Naive thymus-derived CD4-positive, alpha-beta T cell (primary cell): ENCODE measurements around the gene THY1. TPM values are rescaled to one million over a fixed set of nuclear protein-coding genes. Genes with fewer than 3 reads are reported as not detected.
A peak's percentile ranks its signal among the peaks of the same experiment; 100 is the strongest.

ENCODE experiments used
- ATAC-seq: fragments of 150-1000 bp; cut with Tn5 transposase; 2 replicates; pipeline ENCODE4 v1.10.0; 2021; ENCODE audit warnings: mild to moderate bottlenecking, moderate library complexity
- CTCF ChIA-PET: fragments of 350-600 bp; sonication (Branson Sonifier 250); formaldehyde crosslinking; loops from one replicate; lab custom pipeline; 2021; ENCODE audit warnings: antibody characterized with exemption; lab: Charles Lee
- POLR2A ChIA-PET: fragments of 350-600 bp; sonication (Branson Sonifier 250); formaldehyde crosslinking; loops from one replicate; lab custom pipeline; 2021; ENCODE audit warnings: antibody characterized with exemption, inconsistent platforms; lab: Charles Lee
- DNase-seq, 9 donors: peaks; one replicate each; pipeline versions ENCODE4 v3.0.0 to v3.0.0-alpha.2; 2020 to 2022; ENCODE audit warnings: mixed read lengths in 1 of 9
- H3K27ac ChIP-seq: one replicate; pipeline ENCODE4 v1.7.0; 2013; ENCODE audit warnings: mild to moderate bottlenecking, low read depth, low read length, moderate library complexity
- H3K27me3 ChIP-seq, 2 donors: one replicate each; pipeline ENCODE4 v1.7.0; 2013; ENCODE audit warnings: low read length in 2 of 2, mild to moderate bottlenecking in 2 of 2, moderate library complexity in 2 of 2; ENCODE audit not compliant: control insufficient read depth in 2 of 2, insufficient read depth in 2 of 2
- H3K36me3 ChIP-seq, 3 experiments: 1 replicate in 2 of 3; 2 replicates in 1 of 3; pipeline ENCODE4 v1.7.0; 2013; ENCODE audit warnings: low read length in 3 of 3, mild to moderate bottlenecking in 3 of 3, moderate library complexity in 1 of 3; ENCODE audit not compliant: insufficient read depth in 3 of 3, control insufficient read depth in 2 of 3
- H3K4me1 ChIP-seq, 2 donors: one replicate each; pipeline ENCODE4 v1.7.0; 2013; ENCODE audit warnings: low read length in 2 of 2, mild to moderate bottlenecking in 2 of 2, moderate library complexity in 1 of 2; ENCODE audit not compliant: control insufficient read depth in 2 of 2, insufficient read depth in 2 of 2
- H3K4me3 ChIP-seq: 2 replicates; pipeline ENCODE4 v1.7.0; 2013; ENCODE audit warnings: mild to moderate bottlenecking, low read length
- H3K9me3 ChIP-seq, 3 experiments: 1 replicate in 2 of 3; 2 replicates in 1 of 3; pipeline ENCODE4 v1.7.0; 2013; ENCODE audit warnings: low read length in 3 of 3; ENCODE audit not compliant: control insufficient read depth in 2 of 3
- H3K27ac Mint-ChIP-seq, 9 donors: one replicate each; pipeline ENCODE4 v1.8.0; 2020 to 2022; ENCODE audit warnings: mixed read lengths in 9 of 9, mild to moderate bottlenecking in 8 of 9, moderate library complexity in 5 of 9, inconsistent platforms in 2 of 9
- H3K27me3 Mint-ChIP-seq, 5 donors: one replicate each; pipeline ENCODE4 v1.8.0; 2021 to 2022; ENCODE audit warnings: mixed read lengths in 5 of 5, mild to moderate bottlenecking in 1 of 5
- H3K36me3 Mint-ChIP-seq, 5 donors: one replicate each; pipeline ENCODE4 v1.8.0; 2020 to 2022; ENCODE audit warnings: mixed read lengths in 5 of 5, mild to moderate bottlenecking in 3 of 5, inconsistent platforms in 1 of 5
- H3K4me1 Mint-ChIP-seq, 7 donors: one replicate each; pipeline ENCODE4 v1.8.0; 2020 to 2022; ENCODE audit warnings: mixed read lengths in 7 of 7, mild to moderate bottlenecking in 3 of 7, inconsistent platforms in 1 of 7
- H3K4me3 Mint-ChIP-seq, 10 donors: one replicate each; pipeline ENCODE4 v1.8.0; 2020 to 2022; ENCODE audit warnings: mild to moderate bottlenecking in 10 of 10, mixed read lengths in 10 of 10, moderate library complexity in 6 of 10, inconsistent platforms in 2 of 10
- H3K9me3 Mint-ChIP-seq, 11 donors: one replicate each; pipeline ENCODE4 v1.8.0; 2020 to 2022; ENCODE audit warnings: mixed read lengths in 11 of 11, mild to moderate bottlenecking in 4 of 11, inconsistent platforms in 1 of 11, moderate library complexity in 1 of 11
- intact Hi-C, 2 donors: fragments of 100-400 bp; cut with micrococcal nuclease; formaldehyde crosslinking; loops; one replicate each; pipeline ENCODE4 v1.15.1; 2023
- polyA plus RNA-seq, 2 donors: library from polyadenylated mRNA; unstranded; fragments of 300-500 nt; fragmentation: Illumina TruSeq; gene quantifications; one replicate each; pipeline ENCODE4 v1.2.3, GENCODE V29; 2021
- total RNA-seq, 6 experiments: library from RNA in 5 of 6; stranded (reverse) in 5 of 6; gene quantifications; 1 replicate in 5 of 6; 2 replicates in 1 of 6; pipeline ENCODE4 v1.2.3 and lab custom pipeline; 2021 to 2026

The THY1 gene
- total and polyA plus RNA-seq, 7 experiments from 2014 or later: 2.2 TPM; not detected in 6

DNA sequence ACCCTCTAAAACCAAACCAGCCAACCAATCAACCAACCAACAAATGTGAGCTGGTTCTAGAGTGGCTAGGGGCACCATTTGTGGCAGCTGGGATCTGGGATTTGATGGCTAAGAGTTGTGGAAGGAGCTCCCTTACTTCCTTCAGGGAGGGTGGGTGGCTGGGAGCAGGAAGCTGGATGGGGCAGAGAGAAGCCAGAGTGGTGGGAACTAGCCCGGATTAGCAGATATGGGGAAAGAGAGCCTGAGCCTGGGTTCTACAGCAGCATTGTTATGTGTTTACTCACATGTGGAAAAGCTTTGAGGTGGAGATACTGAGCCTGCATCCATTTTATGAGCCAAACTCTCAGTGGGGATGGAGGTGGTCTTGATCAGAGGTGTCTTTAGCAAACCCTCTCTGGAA, 30.9 kb upstream of the THY1 start:
- POLR2A ChIA-PET: no interaction called here
- ATAC-seq (no peak), DNase-seq (no peak)
- intact Hi-C loops: no loop called here
- H3K9me3 Mint-ChIP-seq: no peaks in the 10 kb centered on the region
- H3K4me3 Mint-ChIP-seq: no peak overlapping the region
- Histone ChIP-seq H3K27ac (no peak overlapping the region), H3K9me3 (no peaks in the 10 kb centered on the region), H3K36me3 (no peaks in the 10 kb centered on the region), H3K27me3 (no peaks in the 10 kb centered on the region), H3K4me3 (no peak overlapping the region), H3K4me1 (no peaks in the 10 kb centered on the region)
- CTCF ChIA-PET: no interaction called here
- peaks cover 0 to 4% (median 0%) of the 10 kb centered on the region in 5 donors for H3K36me3 Mint-ChIP-seq
- peaks cover 12 to 55% (median 31%) of the 10 kb centered on the region in 5 donors for H3K27me3 Mint-ChIP-seq
- H3K4me1 Mint-ChIP-seq: peaks cover 0 to 1% (median 0%) of the 10 kb centered on the region in 7 donors
- no peak overlapping the region for H3K27ac Mint-ChIP-seq

DNA sequence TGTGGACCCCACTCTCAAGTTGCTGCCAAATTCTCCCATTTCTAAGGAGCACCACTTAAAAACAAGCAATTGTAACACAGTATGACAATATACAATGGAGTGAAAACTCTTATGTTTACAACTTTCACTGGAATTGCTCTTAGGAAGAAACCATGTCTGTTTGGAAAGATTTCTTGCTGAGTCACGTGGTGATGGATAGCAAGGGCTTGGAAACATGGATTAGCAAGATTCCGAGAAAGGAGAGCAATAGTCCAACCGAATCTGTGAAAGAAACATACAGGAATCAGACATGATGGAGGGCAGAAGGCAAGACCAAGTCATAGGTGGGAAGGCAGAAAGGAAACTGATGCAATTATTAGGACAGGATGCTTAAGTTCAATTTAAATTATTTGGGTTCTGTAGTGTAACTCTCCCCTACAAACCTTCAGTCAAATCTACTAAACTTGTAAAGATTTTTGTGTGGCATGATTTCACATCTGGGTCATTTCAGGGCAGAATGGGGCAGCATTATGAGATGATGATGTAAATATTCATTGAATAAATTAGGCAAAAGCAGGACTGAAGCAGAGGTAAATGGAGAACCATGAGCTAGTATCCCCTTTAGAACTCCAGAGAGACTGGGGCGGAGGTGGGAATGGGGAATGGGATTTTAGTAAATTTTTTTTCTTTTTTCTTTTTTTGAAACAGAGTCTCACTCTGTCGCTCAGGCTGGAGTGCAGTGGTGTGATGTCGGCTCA, 27.8 kb upstream of the THY1 start:
- CTCF ChIA-PET: no interaction called here
- H3K27me3 Mint-ChIP-seq: peaks cover 14 to 56% (median 35%) of the 10 kb centered on the region in 5 donors
- H3K4me1 Mint-ChIP-seq: peaks cover 0 to 3% (median 0%) of the 10 kb centered on the region in 7 donors

DNA sequence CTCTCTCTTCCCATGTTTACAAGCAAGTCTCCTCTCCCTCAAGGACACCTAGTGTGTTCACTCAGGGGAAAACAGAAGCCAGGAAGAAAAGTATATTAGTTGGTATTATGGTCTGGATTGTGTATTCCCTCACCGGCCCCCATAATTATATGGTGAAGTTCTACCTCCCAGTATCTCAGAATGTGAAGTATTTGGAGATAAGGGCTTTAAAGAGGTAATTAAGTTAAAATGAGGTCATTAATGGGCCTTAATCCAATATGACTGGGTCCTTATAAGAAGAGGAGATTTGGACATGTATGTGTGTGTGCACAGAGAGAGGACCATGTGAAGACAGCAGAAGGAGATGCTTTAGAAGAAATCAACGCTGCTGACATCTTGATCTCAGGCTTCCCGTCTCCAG, 26.5 kb upstream of the THY1 start:
- no peak overlapping the region for H3K27ac Mint-ChIP-seq
- intact Hi-C loops: no loop called here
- Histone ChIP-seq H3K27ac (no peak overlapping the region), H3K36me3 (no peaks in the 10 kb centered on the region), H3K4me3 (no peak overlapping the region), H3K4me1 (no peaks in the 10 kb centered on the region), H3K27me3 (no peaks in the 10 kb centered on the region), H3K9me3 (no peaks in the 10 kb centered on the region)
- H3K4me3 Mint-ChIP-seq: no peak overlapping the region
- no peak for ATAC-seq
- POLR2A ChIA-PET: no interaction called here
- H3K36me3 Mint-ChIP-seq: no peaks in the 10 kb centered on the region
- peaks cover 17 to 53% (median 31%) of the 10 kb centered on the region in 5 donors for H3K27me3 Mint-ChIP-seq
- CTCF ChIA-PET: no interaction called here
- DNase-seq: no peak
- no peaks in the 10 kb centered on the region for H3K9me3 Mint-ChIP-seq
- H3K4me1 Mint-ChIP-seq: peaks cover 0 to 3% (median 0%) of the 10 kb centered on the region in 7 donors

More for the DNA sequence above, 27.8 kb upstream of the THY1 start:
- Histone ChIP-seq H3K4me3 (no peak overlapping the region), H3K36me3 (no peaks in the 10 kb centered on the region), H3K27ac (no peak overlapping the region), H3K4me1 (no peaks in the 10 kb centered on the region), H3K9me3 (no peaks in the 10 kb centered on the region), H3K27me3 (no peaks in the 10 kb centered on the region)
- POLR2A ChIA-PET: no interaction called here
- no peaks in the 10 kb centered on the region for H3K9me3 Mint-ChIP-seq
- intact Hi-C loops: no loop called here
- H3K4me3 Mint-ChIP-seq: no peak overlapping the region
- no peak for DNase-seq
- H3K27ac Mint-ChIP-seq: no peak overlapping the region
- no peaks in the 10 kb centered on the region for H3K36me3 Mint-ChIP-seq
- no peak for ATAC-seq

DNA sequence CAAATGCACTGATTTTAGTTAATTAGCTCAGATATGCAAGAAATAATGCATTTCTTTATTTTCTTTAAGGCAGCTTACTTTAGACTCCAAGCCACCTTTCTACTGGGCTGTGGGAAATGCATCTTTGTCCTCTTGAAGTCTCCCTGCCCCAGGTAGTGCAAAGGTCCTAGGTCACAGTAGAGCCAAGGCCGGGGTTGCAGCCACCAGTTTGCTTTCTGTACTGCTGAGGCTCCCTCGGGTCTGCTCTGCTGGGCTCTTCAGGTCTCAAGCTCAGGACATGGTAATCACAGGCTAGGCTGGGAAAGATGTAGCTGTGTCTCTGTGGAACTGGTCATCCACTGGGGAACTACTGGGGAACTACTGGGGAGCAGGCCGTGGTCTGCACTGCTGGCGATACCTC, 25.4 kb upstream of the THY1 start:
- ATAC-seq: no peak
- no peaks in the 10 kb centered on the region for H3K27me3 ChIP-seq
- H3K27ac ChIP-seq: no peak overlapping the region
- no peak overlapping the region for H3K4me3 ChIP-seq
- Mint-ChIP-seq H3K9me3 (no peaks in the 10 kb centered on the region), H3K36me3 (no peaks in the 10 kb centered on the region), H3K27me3 (peaks cover 20 to 46% (median 26%) of the 10 kb centered on the region in 5 donors), H3K27ac (no peak overlapping the region), H3K4me1 (peaks cover 0 to 3% (median 0%) of the 10 kb centered on the region in 7 donors), H3K4me3 (no peak overlapping the region)
- no peaks in the 10 kb centered on the region for H3K4me1 ChIP-seq
- no peaks in the 10 kb centered on the region for H3K36me3 ChIP-seq
- no peaks in the 10 kb centered on the region for H3K9me3 ChIP-seq
- POLR2A ChIA-PET: no interaction called here
- CTCF ChIA-PET: no interaction called here
- no peak for DNase-seq
- intact Hi-C loops: no loop called here

DNA sequence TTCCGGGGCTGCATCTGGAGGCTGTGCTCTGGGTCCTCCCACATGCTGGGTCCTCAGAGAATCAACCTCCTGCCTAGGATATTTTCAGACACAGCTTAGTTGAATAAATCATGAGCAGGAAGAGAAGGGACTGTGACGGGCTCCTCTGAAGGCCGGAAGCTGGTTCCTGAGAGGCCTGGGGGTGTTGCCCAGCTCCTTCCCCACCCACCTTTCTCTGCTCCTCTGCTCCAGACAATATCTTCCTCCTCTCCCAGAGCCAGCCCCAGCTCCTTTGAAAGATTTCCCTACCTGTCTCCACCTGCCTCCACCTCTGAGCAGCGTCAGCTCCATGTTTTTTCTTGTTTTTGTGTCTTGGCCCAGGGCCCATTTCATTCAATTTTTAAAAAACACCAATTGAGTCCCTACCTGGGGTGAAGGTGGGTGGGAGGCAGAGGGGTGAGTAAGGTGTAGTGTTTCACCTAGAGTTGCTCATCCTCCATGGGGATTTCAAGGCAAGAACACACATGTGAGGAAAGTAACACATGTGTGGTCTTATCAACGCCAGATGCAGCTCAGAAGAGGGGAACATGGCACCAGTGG, 24.8 kb upstream of the THY1 start:
- H3K4me1 Mint-ChIP-seq: peaks cover 0 to 4% (median 0%) of the 10 kb centered on the region in 7 donors
- DNase-seq: no peak
- no peak for ATAC-seq
- ChIA-PET POLR2A (no interaction called here), CTCF (no interaction called here)
- H3K4me1 ChIP-seq: no peaks in the 10 kb centered on the region
- no peaks in the 10 kb centered on the region for H3K36me3 ChIP-seq
- intact Hi-C loops: no loop called here
- no peak overlapping the region for H3K4me3 ChIP-seq
- H3K9me3 ChIP-seq: no peaks in the 10 kb centered on the region
- no peak overlapping the region for H3K27ac ChIP-seq
- peak overlapping the region in 2 of 9 donors; percentile 13 to 73 for H3K27ac Mint-ChIP-seq
- H3K27me3 ChIP-seq: no peaks in the 10 kb centered on the region
- no peaks in the 10 kb centered on the region for H3K9me3 Mint-ChIP-seq
- peaks cover 17 to 39% (median 23%) of the 10 kb centered on the region in 5 donors for H3K27me3 Mint-ChIP-seq
- H3K4me3 Mint-ChIP-seq: no peak overlapping the region
- no peaks in the 10 kb centered on the region for H3K36me3 Mint-ChIP-seq

DNA sequence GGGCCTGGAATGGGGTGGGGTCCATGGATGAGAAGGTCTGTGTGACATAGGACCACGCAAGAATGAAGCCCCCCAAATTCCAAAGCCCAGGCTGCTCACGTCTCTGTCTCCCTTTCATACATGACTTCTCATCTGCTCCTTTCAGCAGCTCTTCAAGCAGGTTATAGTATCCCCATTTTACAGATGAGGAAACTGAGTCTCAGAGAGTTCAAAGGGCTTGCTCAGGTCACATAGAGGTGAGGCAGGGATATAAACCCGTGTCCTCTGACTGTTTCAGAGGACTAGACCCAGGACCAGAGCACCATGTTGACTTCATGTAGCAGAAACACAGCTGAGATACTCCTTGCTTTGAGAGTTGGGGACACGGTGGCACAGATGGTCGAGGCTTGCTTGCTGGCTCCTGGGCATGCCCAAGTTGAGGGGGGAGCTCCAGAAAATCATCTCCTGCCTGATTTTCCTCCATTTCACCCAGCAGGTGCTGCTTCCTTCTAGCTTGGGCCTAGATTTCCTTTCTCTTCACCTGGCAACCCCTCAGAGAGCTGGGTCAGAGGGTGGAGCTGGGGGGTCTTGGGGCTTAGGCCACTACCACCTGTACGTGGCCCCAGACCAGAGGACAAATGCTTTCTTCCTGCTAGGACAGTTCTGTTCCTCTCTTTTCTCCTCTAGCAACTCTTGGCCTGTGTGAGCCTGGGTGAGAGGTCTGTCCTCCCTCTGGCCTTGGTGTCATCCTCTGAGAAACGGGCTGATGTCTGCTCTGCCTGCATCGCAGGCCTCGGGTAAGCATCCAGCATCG, 24.1 kb upstream of the THY1 start:
- Mint-ChIP-seq H3K27ac (peak overlapping the region in 1 of 9 donors; percentile 73), H3K27me3 (peaks cover 11 to 32% (median 26%) of the 10 kb centered on the region in 5 donors), H3K4me3 (no peak overlapping the region), H3K36me3 (no peaks in the 10 kb centered on the region), H3K9me3 (no peaks in the 10 kb centered on the region), H3K4me1 (peaks cover 0 to 4% (median 0%) of the 10 kb centered on the region in 7 donors)
- CTCF ChIA-PET: interaction anchor here (0.6 kb wide), 1 partner anchor 887 kb away, joined by 3 read pairs; no protein-coding TSS in a partner anchor
- Histone ChIP-seq H3K27me3 (no peaks in the 10 kb centered on the region), H3K27ac (no peak overlapping the region), H3K36me3 (no peaks in the 10 kb centered on the region), H3K4me3 (no peak overlapping the region), H3K9me3 (no peaks in the 10 kb centered on the region), H3K4me1 (no peaks in the 10 kb centered on the region)
- POLR2A ChIA-PET: no interaction called here
- ATAC-seq: no peak
- no peak for DNase-seq
- intact Hi-C loops: no loop called here
